H1 (cell line): ENCODE data around the gene GRM5. TPM values are rescaled to one million over a fixed set of nuclear protein-coding genes. Genes with fewer than 3 reads are reported as not detected.

Experiments used
- CBX5 ChIP-seq: fragments of 300-800, 300-1000 bp; sonication (generic); IDR thresholded peaks from 2 replicates; pipeline ENCODE4 v1.7.1; 2016; ENCODE audit warnings: antibody characterized with exemption, low read length, low read depth
- EGR1 ChIP-seq: IDR thresholded peaks from 2 replicates; pipeline ENCODE4 v1.6.1; 2011; ENCODE audit warnings: low read depth, low read length, borderline replicate concordance
- polyA plus RNA-seq, 7 experiments: library from polyadenylated mRNA; depleted of rRNA in 3 of 7; stranded (reverse) in 5 of 7; unstranded in 2 of 7; fragments of >200 nt in 5 of 7; fragments of 200-250 nt in 2 of 7; gene quantifications; 1 replicate in 5 of 7; 2 replicates in 1 of 7; 4 replicates in 1 of 7; pipeline versions ENCODE4 v1.2.1 to v1.2.3, GENCODE V29; 2011 to 2013; ENCODE audit warnings: missing spikeins in 2 of 7, mixed read lengths in 2 of 7
- total RNA-seq: library from RNA; stranded (reverse); fragmentation: NEBNext Ultra II Directional; extraction: Animal tissue kit (Norgen Biotek cat#: 25700); gene quantifications from 2 replicates; pipeline ENCODE4 v1.2.1, GENCODE V29; 2021

GRM5 gene
- total and polyA plus RNA-seq, 2 of the 8 experiments (the other 6 are each of a cell fraction or from before 2014, with no cell fraction given): 0.15 to 0.43 TPM

DNA sequence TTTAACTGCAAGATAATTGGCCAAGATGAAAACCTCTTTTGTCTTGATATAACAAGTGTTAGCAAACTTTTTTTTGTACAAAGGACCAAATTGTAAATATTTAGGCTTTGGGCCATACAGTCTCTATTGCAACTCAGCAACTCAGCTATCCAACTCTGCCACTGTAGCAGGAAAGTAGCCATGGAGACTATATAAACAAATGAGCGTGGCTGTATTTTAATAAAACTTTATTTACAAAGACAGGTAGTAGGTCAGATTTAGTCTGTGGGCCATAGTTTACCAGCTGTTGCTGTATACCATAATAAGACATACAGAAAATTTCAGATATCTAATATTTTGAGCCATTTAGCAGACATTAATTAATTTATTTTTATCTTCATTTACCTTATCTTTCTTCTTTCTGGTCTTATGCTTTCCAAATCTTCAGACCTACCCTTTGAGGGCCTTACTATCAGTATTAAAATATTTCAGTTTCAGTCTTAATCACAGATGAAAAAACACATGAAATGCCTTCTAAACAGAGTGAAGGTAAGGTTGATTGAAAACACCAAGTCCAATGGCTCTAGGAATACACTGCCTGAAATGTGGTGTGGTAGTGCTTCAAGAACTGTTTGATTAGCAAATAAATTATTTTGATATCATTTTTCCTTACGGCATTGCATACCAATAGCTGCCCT is 471.4 kb downstream of the GRM5 start (continued):
- TF ChIP-seq EGR1 (no peak), CBX5 (no peak)
